Embryonic facial prominence (tissue), 1 donor: ENCODE results near the gene ARRDC4.
"Not testable (repeated sequence)": the region's sequence is repeated elsewhere in the genome, so short reads cannot be mapped to it uniquely, and the experiment has no call there.

ENCODE experiments used
- DNase-seq: peaks from one replicate; pipeline ENCODE4 v3.0.0-alpha.2; 2016; ENCODE audit errors: extremely low spot score

Gene ARRDC4

DNA sequence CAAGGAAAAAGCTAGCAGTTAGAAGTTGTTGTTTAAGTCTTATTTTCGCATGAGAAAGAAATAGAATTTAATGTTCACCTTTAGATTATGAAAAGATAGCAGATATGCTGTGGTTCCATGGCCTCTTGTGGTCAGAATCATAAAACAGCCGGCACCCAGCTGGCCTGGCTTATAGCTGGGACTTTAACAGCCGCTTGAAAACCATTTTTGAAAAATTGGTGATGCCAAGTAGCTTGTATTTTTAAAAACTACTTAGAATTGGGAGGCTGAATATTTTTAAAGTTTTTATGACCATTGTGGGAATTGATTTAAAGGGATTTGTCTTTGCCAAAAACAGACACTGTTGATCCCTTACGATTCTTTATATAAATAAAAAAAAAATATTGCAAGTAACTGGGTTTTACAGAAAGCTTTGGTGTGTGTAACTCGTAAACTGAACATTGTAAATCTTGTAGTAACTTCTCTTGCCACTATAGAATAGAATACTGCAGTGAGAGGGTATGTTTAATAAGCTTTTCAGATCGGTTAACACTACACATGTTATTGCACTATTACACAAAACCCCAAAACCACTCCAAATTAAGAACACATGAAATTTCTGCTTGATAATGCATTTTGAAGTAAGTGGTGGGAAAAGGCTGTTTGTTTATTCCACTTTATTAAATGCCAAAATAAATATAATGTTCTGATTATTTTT lies 6.6 kb downstream of the ARRDC4 start:
- no peak for DNase-seq

DNA sequence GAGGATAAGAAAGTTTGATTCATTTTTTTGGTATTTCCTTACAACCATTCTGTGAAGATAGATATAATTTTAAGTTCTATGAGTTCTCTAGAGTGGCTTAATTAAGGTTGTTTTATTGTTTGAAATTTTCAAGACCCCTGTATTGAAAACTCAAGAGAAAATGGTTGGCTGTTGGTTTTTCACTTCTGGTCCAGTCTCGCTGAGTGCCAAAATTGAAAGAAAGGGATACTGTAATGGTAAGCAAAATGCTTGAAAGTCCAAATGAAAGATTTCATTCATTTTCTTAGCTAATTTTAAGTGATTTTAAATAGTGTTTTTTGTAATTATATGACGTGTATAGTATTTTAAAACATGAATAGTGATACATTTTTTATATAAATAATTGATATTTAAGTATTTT lies 7.4 kb downstream of the ARRDC4 start:
- DNase-seq: no peak

DNA sequence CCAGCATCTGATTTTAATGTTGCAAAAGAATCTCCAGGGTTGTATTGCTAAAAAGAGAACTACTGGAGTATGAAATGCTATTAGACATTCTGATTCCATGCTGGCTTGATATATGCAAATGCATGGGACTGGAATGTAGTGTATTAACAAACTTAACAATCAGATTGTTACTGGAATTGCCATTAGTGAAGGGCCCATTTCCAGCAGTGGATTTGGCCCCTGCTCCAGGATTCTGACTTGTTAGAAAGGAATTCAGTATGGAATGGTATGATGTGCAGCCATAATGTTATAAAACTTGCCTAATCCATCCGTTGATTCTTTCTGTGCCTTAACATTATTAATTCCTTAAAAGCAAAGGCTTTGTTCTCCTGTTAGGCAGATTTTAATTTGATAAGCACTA lies 7.9 kb downstream of the ARRDC4 start:
- DNase-seq: no peak

DNA sequence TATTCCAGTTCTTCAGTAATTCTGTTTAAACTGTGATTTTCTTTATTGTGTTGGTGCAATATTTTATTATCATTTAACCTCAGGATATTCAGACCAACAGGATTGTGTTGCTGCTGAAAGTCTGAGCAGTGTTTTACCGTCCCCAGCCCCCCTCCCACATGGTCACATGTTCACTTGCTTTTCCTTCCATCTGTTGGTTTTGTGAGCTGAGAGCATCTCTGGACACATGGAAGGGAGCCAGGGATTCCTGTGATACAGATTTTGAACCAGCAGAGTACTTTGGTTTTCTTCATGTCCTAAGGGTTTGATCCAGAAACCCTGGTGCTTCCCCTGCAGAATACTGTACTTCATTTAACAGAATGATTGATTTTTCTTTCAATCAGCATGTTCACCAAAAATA lies 11.9 kb downstream of the ARRDC4 start:
- no peak for DNase-seq

DNA sequence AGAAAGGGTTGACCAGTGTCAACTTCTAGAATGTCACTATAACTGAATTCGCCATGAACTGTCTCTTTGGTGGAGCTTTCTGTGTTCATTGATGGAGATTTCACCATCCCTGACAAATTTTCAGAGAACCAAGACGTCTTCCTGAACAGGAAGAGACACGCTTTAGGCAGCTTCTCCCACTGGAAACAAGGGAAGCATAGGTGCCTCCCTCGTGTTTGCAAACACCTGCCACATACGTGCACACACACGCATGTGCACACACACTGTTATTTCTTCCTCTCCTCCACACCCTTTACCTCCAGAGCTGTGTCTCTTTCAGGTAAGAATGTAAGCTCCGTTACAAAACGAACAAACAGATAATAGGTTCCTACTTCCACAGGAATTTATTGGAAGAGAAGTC lies 15.6 kb downstream of the ARRDC4 start:
- no peak for DNase-seq

DNA sequence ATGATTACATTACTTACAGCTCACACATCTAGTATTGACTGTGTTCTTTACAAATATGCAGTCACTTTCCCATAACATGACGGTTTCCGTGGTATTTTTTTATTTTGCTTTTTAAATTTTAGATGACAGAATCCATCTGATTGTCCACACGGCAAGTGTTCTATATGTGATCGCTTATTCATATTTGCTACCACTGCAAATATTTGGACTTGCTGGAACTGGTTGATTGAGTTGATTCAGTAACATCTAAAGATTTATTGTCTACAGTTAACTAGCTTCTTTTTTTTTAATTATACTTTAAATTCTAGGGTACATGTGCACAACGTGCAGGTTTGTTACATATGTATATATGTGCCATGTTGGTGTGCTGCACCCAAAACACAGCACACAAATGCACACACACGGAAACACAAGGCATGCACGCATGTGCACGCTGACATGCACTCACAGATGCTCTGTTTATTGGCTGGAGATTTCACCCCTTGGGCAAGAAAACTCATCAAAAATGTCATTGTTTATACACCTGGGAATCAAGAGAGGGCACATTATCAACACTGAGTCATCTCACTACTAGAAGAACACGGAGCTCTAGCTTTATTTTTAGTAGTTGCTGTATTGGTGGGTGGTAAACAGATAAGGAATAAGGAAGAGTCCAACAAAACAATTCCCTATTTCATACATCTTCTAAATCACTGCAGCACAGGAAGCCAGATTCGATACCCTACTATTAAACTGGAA lies 16.4 kb downstream of the ARRDC4 start:
- no peak for DNase-seq

DNA sequence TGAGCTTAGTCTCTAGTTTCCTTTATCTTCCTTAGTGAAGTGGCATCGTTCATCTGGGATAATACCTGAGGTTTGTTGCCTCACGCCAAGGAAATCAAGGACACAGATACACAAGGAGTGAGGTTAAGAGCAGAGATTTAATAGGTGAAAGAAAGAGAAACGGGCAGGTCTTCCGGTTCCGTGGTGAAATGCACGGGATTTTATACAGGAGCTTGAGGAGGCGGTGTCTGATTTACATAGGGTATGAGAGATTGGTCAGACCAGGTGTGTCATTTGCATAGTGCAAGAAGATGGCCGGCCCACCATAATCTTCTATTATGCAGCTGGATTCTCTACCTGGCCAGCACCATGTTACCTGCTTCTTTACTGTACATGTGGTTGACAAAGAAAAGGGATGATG lies 17.2 kb downstream of the ARRDC4 start:
- DNase-seq: no peak

DNA sequence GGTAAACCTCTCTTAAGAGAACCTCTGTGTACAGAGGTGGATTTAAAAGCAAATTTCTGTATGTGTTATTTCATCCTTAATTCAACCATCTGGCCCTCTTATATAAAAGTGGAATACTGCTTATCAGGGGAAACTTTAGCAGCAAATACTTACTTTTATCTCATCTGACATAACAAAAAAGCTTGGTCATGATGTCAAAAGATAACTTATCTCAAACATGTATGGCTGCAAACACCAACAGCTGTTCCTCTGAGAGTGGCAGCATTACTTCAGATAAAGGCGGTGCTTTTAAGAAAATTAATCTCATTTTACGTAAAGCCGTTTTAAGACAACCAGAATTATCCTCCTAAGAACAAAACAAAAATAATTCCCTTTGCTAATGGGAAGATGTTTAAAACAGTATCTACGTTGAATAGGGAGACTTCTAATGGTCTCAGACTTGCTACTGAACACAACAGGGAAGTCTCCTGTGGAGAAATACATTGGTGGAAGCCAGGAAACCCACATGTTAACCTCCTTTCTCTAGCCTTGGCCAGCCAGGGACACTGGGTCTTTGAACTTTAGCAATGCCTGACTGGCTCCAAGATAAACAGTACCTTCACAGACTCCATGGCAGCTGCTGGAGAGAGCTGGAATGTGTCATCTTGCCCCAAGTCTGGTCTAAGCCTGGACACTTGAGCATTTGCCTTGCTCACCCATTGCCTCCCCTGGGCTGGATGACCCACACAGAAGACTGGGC lies 18.1 kb downstream of the ARRDC4 start:
- DNase-seq: no peak

DNA sequence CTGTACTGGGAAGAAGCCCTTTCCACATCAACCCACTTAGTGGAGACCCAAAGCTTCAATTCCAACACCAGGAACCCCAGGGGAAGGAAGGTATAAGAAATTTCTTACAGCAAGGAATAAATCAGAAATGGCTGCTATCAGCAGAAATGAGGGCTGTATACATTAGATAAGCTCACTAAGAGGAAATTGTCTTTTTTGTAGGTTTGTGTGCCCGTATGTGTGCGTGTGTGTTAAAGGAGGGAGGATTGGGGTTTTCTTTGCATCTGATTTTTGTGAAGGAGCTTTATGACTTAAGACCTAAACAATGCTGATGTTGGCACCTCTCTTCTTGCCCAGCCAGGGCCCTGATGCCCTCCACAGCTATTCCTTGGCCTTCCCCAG lies 18.6 kb downstream of the ARRDC4 start:
- no peak for DNase-seq

DNA sequence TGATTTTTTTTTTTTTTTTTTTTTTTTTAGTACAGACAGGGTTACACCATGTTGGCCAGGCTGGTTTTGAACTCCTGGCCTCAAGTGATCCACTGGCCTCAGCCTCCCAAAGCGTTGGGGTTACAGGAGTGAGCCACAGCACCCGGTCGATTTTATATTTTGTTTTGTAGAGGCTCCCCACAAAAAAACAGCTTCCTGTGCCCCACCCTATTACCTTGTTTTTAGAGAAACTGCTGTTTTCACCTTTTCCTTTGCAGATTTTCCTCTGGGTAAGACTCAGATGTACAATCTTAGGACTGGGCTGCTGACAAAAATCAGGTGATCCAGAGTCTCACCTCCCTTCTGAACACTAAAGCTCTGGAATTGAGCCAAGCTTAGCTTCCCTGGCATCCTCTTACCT lies 20.6 kb downstream of the ARRDC4 start:
- DNase-seq: no peak

DNA sequence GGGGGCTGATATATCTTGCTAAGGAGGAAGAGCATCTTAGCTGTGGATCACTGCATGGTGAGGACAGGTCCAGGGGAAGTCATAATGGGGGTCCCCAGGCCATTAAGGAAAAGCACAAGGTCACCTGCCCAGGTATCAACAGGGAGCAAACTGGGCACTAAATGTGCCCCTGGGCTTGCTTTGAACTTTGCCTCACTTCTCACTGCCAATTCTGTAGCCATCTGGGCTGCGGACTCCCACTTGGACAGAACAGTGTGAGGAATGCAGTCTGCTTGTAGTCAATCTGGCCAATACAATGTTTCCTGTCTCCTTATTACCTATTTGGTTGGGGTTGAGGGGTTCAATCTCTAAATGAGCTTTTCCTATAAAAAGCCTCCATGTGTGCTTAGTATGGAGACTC lies 21.3 kb downstream of the ARRDC4 start:
- DNase-seq: no peak

DNA sequence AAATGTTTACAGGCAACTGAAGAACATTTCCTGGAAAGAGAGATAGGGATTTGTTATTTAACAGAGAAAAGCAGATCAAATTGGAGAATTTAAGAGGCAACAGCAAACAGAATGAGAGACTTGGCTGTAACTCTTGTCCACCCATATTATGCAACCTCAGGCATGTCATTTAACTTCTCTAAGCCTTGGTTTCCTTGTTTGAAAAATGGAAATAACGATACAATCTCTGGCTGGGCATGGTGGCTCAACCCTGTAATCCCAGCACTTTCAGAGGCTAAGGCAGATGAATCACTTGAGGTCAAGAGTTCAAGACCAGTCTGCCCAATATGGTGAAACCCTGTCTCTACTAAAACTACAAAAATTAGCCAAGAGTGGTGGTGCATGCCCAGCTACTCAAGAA lies 23.7 kb downstream of the ARRDC4 start:
- DNase-seq: no peak

DNA sequence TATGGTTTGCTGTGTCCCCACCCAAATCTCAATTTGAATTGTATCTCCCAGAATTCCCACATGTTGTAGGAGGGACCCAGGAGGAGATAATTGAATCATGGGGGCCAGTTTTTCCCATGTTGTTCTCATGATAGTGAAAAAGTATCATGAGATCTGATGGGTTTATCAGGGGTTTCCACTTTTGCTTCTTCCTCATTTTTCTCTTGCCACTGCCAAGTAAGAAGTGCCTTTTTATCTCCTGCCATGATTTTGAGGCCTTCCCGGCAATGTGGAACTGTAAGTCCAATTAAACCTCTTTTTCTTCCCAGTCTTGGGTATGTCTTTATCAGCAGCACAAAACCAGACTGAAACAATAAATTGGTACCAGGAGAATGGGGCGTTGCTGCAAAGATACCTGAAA lies 25.5 kb downstream of the ARRDC4 start:
- DNase-seq: not testable (repeated sequence)

DNA sequence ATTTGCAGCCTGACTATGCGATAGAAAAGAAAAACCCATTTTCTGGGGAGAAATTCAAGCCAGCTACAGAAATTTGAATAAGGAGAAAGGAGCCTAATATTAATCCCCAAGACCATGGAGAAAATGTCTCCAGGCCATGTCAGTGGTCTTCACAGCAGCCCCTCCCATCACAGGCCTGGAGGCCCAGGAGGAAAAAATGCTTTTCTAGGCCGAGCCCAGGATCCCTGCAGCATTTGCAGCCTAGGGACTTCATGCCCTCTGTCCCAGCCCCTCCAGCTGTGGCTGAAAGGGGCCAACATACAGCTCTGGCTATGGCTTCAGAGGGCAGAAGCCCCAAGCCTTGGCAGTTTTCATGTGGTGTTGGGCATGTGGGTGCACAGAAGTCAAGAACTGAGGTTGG lies 26.3 kb downstream of the ARRDC4 start:
- DNase-seq: no peak

DNA sequence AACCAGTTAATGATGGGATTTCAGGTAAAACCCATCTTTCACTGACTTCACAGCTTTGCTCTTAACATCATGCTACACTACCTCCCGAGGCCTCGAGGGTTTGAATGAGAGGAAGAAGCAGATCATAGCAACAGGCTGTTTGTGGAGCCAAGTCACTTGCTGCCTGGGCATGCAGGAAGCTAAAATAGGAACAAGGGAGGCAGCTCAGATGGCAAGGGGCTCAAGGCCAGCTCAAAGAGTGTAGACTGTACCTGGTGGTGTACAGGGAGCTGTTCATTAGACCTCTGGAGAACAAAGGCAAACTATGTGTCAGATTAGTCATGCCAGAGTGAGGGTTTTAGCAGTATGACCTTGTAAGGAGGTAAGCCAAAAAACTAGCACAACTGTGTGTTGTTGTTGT lies 28.8 kb downstream of the ARRDC4 start:
- no peak for DNase-seq

DNA sequence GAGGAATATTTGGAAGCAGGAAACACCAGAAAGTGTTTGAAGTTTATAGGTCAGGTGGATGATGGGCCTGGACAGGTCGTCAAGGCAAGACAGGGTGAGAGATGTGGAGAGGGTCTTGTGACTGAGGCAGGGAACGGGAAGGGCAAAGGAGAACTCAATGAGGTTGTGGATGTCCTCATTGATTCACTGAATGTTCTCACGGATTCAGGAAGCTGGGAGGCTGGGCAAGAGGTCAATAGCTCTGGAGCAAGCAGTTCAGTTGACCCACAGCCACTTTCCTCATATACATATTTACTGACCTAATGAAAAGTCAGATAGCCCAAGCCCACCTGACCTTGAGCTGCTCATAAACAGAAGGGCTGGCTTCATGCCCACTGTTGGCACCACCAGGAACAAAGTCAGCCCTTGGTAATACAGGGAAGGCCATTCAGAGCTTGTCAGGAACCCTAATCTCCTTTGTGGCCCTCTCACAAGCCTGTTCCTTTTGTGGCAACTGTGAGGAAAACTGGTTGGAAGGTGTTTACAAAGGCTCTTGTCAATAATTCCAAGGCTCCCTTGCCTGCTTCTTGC lies 31.6 kb downstream of the ARRDC4 start:
- no peak for DNase-seq

DNA sequence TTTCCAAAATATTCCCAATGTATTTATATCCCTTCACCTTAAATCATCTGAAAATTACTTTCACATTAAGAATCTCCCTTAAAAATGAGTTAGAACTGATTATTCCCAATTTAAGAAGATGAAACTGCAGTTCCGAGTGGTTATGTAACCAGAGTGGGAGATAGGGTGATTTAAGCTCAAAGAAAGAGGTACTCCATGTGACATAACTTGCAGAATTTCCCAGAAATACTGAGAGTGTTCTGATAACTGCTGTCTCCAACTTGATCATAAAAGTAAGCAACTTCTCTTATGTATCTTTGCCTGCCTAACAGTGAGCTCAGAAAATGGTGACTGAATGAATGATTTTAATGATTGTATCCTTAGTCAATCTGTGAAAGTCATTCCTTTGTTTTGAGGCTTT lies 32.3 kb downstream of the ARRDC4 start:
- no peak for DNase-seq

DNA sequence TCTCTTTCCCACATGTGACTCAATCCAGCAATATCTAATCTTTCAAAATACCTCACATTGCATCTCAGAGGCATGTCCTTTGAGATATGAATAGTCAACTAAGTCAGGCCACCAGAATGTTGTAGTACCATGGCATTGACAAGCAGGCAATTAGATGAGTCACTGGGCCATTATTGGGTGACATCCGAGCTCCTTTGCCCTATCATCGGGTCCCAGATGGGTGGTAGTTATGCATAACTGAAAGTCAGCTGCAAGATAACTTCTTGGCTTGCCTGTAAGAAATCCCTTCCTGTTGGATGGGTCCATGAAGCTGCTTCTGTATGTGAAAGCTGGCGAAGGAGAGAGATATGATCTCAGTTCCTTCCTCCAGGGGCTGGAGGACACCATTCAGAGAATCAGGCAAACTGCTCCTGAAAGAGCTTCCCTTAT lies 32.8 kb downstream of the ARRDC4 start:
- no peak for DNase-seq

DNA sequence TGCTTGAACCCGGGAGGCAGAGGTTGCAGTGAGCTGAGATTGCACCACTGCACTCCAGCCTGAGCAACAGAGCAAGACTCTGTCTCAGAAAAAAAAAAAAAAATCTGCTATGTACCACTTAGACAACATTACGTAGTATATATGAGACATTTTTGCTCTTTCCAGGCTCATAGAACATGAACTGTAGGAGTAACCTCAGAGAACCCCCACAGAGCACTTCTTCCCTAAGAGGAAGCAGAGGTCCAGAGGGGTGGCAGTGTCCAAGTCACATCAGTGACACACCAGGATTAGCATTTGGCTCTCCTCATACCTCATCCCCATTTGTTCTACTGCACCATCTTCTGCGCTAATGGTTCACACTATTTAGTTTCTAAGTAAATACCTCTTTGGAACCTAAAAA lies 33.7 kb downstream of the ARRDC4 start:
- no peak for DNase-seq

DNA sequence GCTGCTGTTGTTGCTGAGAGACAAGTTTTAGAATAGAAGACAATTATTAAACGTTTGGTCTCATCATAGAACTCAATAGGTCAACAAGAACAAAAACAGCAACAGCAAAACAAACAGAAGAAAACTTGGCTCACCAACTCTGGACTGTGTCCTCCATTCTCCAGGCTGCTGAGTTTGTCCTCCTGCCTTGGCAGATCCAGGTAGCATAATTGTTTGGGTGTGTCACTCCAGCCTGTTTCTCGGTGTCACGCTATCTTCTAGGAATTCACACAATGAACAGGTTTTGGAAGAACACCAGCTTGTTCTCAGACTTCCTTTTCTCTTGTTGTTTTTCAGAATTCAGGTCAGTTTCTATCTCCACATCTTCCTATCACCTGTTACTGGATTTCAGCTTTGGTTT lies 34.7 kb downstream of the ARRDC4 start:
- no peak for DNase-seq

DNA sequence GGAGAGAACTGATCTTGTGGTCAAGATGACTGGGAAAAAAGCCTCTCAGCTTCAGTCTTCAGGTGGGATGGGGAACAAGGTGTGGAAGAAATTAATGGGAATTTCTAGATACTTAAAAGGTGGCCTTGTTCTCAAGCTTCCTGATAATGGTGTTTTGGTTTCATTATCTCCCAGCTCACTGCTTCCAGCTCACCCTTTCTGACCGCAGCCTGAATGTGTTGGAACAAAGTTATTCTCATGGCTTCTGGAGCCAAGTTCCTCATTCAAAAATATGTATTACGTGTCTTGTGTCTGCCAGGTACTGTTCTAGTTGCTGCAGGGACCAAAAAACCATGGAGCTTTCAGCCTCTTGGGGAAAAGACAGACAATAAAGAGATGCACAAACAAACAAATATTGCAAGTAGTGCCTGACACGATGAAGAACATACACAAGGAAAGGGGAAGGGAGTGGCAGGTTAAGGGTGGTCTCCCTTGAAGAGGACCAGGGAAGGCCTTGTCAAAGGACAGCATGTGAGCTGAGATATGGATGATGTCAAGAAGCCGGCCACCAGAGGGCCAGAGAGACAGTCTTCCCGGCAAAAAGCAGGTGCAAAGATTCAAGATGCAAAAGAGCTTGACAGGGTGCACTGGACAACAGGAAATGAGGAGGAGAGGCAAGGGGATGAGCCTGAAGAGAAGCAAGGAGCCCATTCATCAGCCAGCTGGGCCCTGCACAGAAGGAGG lies 35.5 kb downstream of the ARRDC4 start:
- no peak for DNase-seq
